ENCODE measurements around the gene SETD4.

- TF ChIP-seq ZNF274 (IDR thresholded peaks at IDR 0.05; ENCODE audit: low read depth, low read length) = no peak
- TF ChIP-seq YY1 (IDR thresholded peaks at IDR 0.05; ENCODE audit: insufficient read depth, insufficient read length) = no peak
These were observed 71.7 kb downstream of the SETD4 start for GRCh38 chr21:35988416-35989137.

Measured in NT2/D1 (cell line).